Fibroblast of lung (primary cell): ENCODE results near the gene TFF1. TPM values are rescaled to one million over a fixed set of nuclear protein-coding genes. Genes with fewer than 3 reads are reported as not detected.

ENCODE experiments used
- DNase-seq, 2 donors: peaks; one replicate each; pipeline versions ENCODE4 v3.0.0 to v3.0.0-alpha.2; 2010; ENCODE audit warnings: low read depth in 2 of 2
- H2AFZ ChIP-seq: 2 replicates; pipeline ENCODE4 v1.5.1; 2012; ENCODE audit warnings: low read length, control low read depth, inconsistent platforms
- H3K27ac ChIP-seq: 2 replicates; pipeline ENCODE4 v1.5.1; 2011; ENCODE audit warnings: low read length, control low read depth; ENCODE audit not compliant: insufficient read depth
- H3K27me3 ChIP-seq: 2 replicates; pipeline ENCODE4 v1.5.1; 2011; ENCODE audit warnings: mild to moderate bottlenecking, low read length; ENCODE audit not compliant: control insufficient read depth, insufficient read depth
- H3K36me3 ChIP-seq: 2 replicates; pipeline ENCODE4 v1.5.1; 2011; ENCODE audit warnings: low read length; ENCODE audit not compliant: control insufficient read depth, insufficient read depth
- H3K4me1 ChIP-seq: 2 replicates; pipeline ENCODE4 v1.5.1; 2011; ENCODE audit warnings: low read length; ENCODE audit not compliant: control insufficient read depth, insufficient read depth; ENCODE audit errors: extremely low read depth
- H3K4me2 ChIP-seq: 2 replicates; pipeline ENCODE4 v1.5.1; 2011; ENCODE audit warnings: low read length, control low read depth; ENCODE audit not compliant: insufficient read depth; ENCODE audit errors: extremely low read depth
- H3K4me3 ChIP-seq, 4 experiments: fragments of 200-600 bp in 1 of 4; sonication (generic) in 1 of 4; replicated peaks in 1 of 4; 2 replicates each; pipeline ENCODE4 v1.5.1; 2011 to 2016; ENCODE audit warnings: low read length in 4 of 4, low read depth in 3 of 4, mild to moderate bottlenecking in 3 of 4, control low read depth in 2 of 4, inconsistent platforms in 1 of 4, mixed read lengths in 1 of 4; ENCODE audit not compliant: insufficient read depth in 1 of 4; ENCODE audit errors: control extremely low read depth in 1 of 4
- H3K79me2 ChIP-seq: 2 replicates; pipeline ENCODE4 v1.5.1; 2012; ENCODE audit warnings: mild to moderate bottlenecking, low read length, inconsistent platforms; ENCODE audit not compliant: control insufficient read depth, insufficient read depth
- H3K9ac ChIP-seq: 2 replicates; pipeline ENCODE4 v1.5.1; 2011; ENCODE audit warnings: mild to moderate bottlenecking, low read length, control low read depth; ENCODE audit not compliant: insufficient read depth
- H3K9me3 ChIP-seq: 2 replicates; pipeline ENCODE4 v1.5.1; 2012; ENCODE audit warnings: low read depth, low read length; ENCODE audit not compliant: control insufficient read depth, insufficient read depth
- H4K20me1 ChIP-seq: 2 replicates; pipeline ENCODE4 v1.5.1; 2011; ENCODE audit warnings: low read length; ENCODE audit not compliant: control insufficient read depth, insufficient read depth; ENCODE audit errors: extremely low read depth
- EZH2 ChIP-seq: IDR thresholded peaks from 2 replicates; pipeline ENCODE4 v1.5.1; 2012; ENCODE audit warnings: low read length, control low read depth, mild to moderate bottlenecking; ENCODE audit errors: missing control alignments
- polyA plus RNA-seq, 2 donors: library from polyadenylated mRNA; depleted of rRNA in 1 of 2; stranded (reverse) in 1 of 2; unstranded in 1 of 2; fragments of >200 nt; gene quantifications; 2 replicates each; pipeline ENCODE4 v1.2.1, GENCODE V29; 2011 to 2012; ENCODE audit warnings: missing spikeins in 1 of 2
- total RNA-seq: library from RNA; depleted of rRNA; stranded (reverse); fragments of >200 nt; gene quantifications from 2 replicates; pipeline ENCODE4 v1.2.1, GENCODE V29; 2014
- TF ChIP-seq, protein P1 (sequence below), 2 donors: IDR thresholded peaks in 1 of 2; conservative IDR thresholded peaks in 1 of 2; 1 replicate in 1 of 2; 2 replicates in 1 of 2; pipeline ENCODE4 v1.5.1; 2011 to 2012; ENCODE audit warnings: low read length in 2 of 2, control low read depth in 1 of 2, inconsistent platforms in 1 of 2, low read depth in 1 of 2, mild to moderate bottlenecking in 1 of 2

Gene TFF1
- total and polyA plus RNA-seq, 2 donors (not counting 1 experiment from before 2014, with no cell fraction given): not detected

DNA sequence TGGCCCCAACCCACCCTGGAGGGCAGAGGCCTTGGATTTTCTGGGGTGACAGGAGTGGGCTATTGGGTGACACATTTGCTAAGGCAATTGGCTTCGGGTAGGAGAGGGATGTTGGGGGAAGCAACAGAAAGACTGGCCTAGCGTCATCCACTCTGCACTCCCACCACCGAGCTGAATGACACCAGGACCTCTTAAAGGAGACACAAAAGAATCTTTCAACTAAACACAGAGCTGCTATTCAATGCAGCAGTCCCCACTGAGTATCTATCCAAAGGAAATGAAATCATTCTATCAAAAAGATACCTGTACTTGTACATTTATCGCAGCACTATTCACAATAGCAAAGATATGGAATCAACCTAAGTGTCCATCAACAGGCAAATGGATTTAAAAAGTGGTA is 21.7 kb downstream of the TFF1 start:
- H2AFZ ChIP-seq: no peak overlapping the region
- no peak overlapping the region for H3K9ac ChIP-seq
- H4K20me1 ChIP-seq: no peaks in the 10 kb centered on the region
- no peaks in the 10 kb centered on the region for H3K9me3 ChIP-seq
- no peaks in the 10 kb centered on the region for H3K4me1 ChIP-seq
- no peaks in the 10 kb centered on the region for H3K79me2 ChIP-seq
- H3K27me3 ChIP-seq: no peaks in the 10 kb centered on the region
- no peaks in the 10 kb centered on the region for H3K36me3 ChIP-seq
- H3K27ac ChIP-seq: no peak overlapping the region
- TF ChIP-seq, protein P1, sequence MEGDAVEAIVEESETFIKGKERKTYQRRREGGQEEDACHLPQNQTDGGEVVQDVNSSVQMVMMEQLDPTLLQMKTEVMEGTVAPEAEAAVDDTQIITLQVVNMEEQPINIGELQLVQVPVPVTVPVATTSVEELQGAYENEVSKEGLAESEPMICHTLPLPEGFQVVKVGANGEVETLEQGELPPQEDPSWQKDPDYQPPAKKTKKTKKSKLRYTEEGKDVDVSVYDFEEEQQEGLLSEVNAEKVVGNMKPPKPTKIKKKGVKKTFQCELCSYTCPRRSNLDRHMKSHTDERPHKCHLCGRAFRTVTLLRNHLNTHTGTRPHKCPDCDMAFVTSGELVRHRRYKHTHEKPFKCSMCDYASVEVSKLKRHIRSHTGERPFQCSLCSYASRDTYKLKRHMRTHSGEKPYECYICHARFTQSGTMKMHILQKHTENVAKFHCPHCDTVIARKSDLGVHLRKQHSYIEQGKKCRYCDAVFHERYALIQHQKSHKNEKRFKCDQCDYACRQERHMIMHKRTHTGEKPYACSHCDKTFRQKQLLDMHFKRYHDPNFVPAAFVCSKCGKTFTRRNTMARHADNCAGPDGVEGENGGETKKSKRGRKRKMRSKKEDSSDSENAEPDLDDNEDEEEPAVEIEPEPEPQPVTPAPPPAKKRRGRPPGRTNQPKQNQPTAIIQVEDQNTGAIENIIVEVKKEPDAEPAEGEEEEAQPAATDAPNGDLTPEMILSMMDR (conservative IDR thresholded peaks at IDR 0.05 in 1 of 2, IDR thresholded peaks at IDR 0.05 in 1 of 2; ENCODE audit: low read depth in 1 of 2, low read length in 2 of 2): no peak
- no peak for TF ChIP-seq EZH2
- no peak for DNase-seq
- no peak overlapping the region for H3K4me3 ChIP-seq
- H3K4me2 ChIP-seq: no peak overlapping the region

DNA sequence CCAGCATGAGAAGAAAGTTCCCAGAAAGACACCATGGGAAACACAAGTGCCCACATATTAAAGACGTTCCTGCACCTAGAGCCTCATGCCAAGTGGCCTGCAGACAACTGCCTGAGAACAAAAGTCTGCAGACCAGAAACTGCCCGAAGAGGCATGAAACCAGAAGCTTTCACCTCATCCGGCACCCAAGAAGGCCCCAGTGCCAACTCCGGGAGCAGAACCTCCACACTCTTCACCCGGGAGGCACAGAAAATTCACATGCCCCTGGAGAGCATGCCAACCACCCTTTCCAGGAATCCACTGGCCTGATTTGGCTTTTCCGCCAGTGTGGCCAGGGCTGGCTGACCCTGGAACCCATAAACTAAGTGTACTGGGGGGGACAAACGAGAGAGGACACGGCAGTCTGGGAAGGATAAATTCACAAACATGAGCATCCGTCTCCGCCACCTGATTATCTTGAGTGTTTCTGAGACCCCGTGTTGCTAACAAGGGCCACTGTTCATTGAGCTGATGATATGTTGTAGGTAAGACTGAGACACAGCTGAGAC is 22.3 kb downstream of the TFF1 start:
- no peaks in the 10 kb centered on the region for H3K4me1 ChIP-seq
- no peak for DNase-seq
- no peaks in the 10 kb centered on the region for H3K27me3 ChIP-seq
- no peak overlapping the region for H3K27ac ChIP-seq
- H3K4me3 ChIP-seq: no peak overlapping the region
- no peaks in the 10 kb centered on the region for H3K9me3 ChIP-seq
- no peak overlapping the region for H3K4me2 ChIP-seq
- H3K79me2 ChIP-seq: no peaks in the 10 kb centered on the region
- H3K36me3 ChIP-seq: no peaks in the 10 kb centered on the region
- H3K9ac ChIP-seq: no peak overlapping the region
- TF ChIP-seq, protein P1 (conservative IDR thresholded peaks at IDR 0.05 in 1 of 2, IDR thresholded peaks at IDR 0.05 in 1 of 2; ENCODE audit: low read depth in 1 of 2, low read length in 2 of 2): no peak
- no peak for TF ChIP-seq EZH2
- H2AFZ ChIP-seq: no peak overlapping the region
- H4K20me1 ChIP-seq: no peaks in the 10 kb centered on the region

DNA sequence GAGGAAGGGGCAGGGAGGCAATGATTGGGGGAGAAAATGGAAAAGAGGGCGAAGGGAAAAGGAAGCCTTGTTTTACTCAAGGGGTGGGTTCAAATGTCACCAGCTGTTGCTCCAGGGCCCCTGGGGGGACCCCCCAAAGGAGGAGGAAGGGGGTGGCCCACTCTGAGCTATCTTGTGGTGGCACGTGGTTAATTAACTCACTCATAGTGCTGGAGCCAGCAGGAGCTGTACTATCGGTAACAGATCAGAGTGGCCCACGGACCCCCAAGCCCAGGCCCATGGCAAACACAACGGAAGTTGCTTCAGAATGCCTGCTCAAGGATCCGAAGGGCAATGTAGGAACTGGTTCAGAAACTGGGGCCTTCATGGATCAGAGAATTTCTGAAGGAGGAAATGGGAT is 22.8 kb downstream of the TFF1 start:
- Histone ChIP-seq H3K27ac (no peak overlapping the region), H4K20me1 (no peaks in the 10 kb centered on the region), H3K9ac (no peak overlapping the region), H3K27me3 (no peaks in the 10 kb centered on the region), H3K4me3 (no peak overlapping the region), H3K9me3 (no peaks in the 10 kb centered on the region), H3K36me3 (no peaks in the 10 kb centered on the region), H3K79me2 (no peaks in the 10 kb centered on the region), H3K4me1 (no peaks in the 10 kb centered on the region), H3K4me2 (no peak overlapping the region), H2AFZ (no peak overlapping the region)
- DNase-seq: no peak
- no peak for TF ChIP-seq EZH2
- TF ChIP-seq, protein P1 (conservative IDR thresholded peaks at IDR 0.05 in 1 of 2, IDR thresholded peaks at IDR 0.05 in 1 of 2; ENCODE audit: low read depth in 1 of 2, low read length in 2 of 2): no peak
